Caco-2 (cell line): ENCODE measurements around the gene TUFM. TPM values are rescaled to one million over a fixed set of nuclear protein-coding genes. Genes with fewer than 3 reads are reported as not detected.
"Not testable (repeated sequence)": the region's sequence is repeated elsewhere in the genome, so short reads cannot be mapped to it uniquely, and the experiment has no call there.

Experiments used
- BruUV-seq: library from RNA; stranded (reverse); fragments of 400-500 nt; replicated peaks from 2 replicates; lab custom pipeline; 2021; lab: Mats Ljungman, UMichigan
- CTCF ChIA-PET: fragments of 300-600 bp; sonication (Branson Sonifier 250); formaldehyde crosslinking; loops from one replicate; lab custom pipeline; 2022; ENCODE audit warnings: antibody characterized with exemption; lab: Charles Lee
- POLR2A ChIA-PET: fragments of 300-600 bp; sonication (Branson Sonifier 250); formaldehyde crosslinking; loops from one replicate; lab custom pipeline; 2022; ENCODE audit warnings: antibody characterized with exemption; lab: Charles Lee
- DNase-seq, 2 experiments: peaks; one replicate each; pipeline versions ENCODE4 v3.0.0 to v3.0.0-alpha.2; 2020 to 2022
- H3K27me3 ChIP-seq: replicated peaks from 2 replicates; pipeline ENCODE4 v1.6.0; 2011; ENCODE audit warnings: low read length; ENCODE audit not compliant: control insufficient read depth, insufficient read depth
- H3K36me3 ChIP-seq: 2 replicates; pipeline ENCODE4 v1.5.1; 2011; ENCODE audit warnings: low read length; ENCODE audit not compliant: control insufficient read depth, insufficient read depth
- H3K4me1 ChIP-seq: fragments of 250-450 bp; sonication (Bioruptor Pico); 2 replicates; pipeline ENCODE4 v1.5.1; 2020; ENCODE audit warnings: mild to moderate bottlenecking
- H3K4me3 ChIP-seq: 2 replicates; pipeline ENCODE4 v1.5.1; 2011; ENCODE audit warnings: low read depth, mild to moderate bottlenecking, control low read depth, low read length
- H3K9me3 ChIP-seq: fragments of 250-450 bp; sonication (Bioruptor Pico); 2 replicates; pipeline ENCODE4 v1.5.1; 2020; ENCODE audit warnings: mild to moderate bottlenecking, moderate library complexity
- H3K27ac Mint-ChIP-seq: one replicate; pipeline ENCODE4 v1.8.0; 2022; ENCODE audit warnings: mixed read lengths; ENCODE audit not compliant: unreplicated experiment
- H3K27me3 Mint-ChIP-seq: one replicate; pipeline ENCODE4 v1.8.0; 2022; ENCODE audit warnings: mixed read lengths; ENCODE audit not compliant: insufficient read depth, unreplicated experiment
- H3K36me3 Mint-ChIP-seq: one replicate; pipeline ENCODE4 v1.8.0; 2022; ENCODE audit warnings: mild to moderate bottlenecking, mixed read lengths; ENCODE audit not compliant: insufficient read depth, unreplicated experiment
- H3K4me1 Mint-ChIP-seq: one replicate; pipeline ENCODE4 v1.8.0; 2022; ENCODE audit warnings: low read depth, mixed read lengths; ENCODE audit not compliant: unreplicated experiment
- H3K4me3 Mint-ChIP-seq: one replicate; pipeline ENCODE4 v1.8.0; 2022; ENCODE audit warnings: mild to moderate bottlenecking, moderate library complexity, mixed read lengths; ENCODE audit not compliant: unreplicated experiment
- H3K9me3 Mint-ChIP-seq: one replicate; pipeline ENCODE4 v1.8.0; 2022; ENCODE audit warnings: mixed read lengths; ENCODE audit not compliant: unreplicated experiment
- intact Hi-C: fragments of 100-400 bp; cut with micrococcal nuclease; formaldehyde crosslinking; loops from one replicate; pipeline ENCODE4 v1.10.0; 2022; ENCODE audit not compliant: unreplicated experiment
- microRNA-seq: library from miRNA; unstranded; fragments of <30 nt; microRNA quantifications from one replicate; pipeline ENCODE4 v1.2.0, GENCODE V29; 2022
- total RNA-seq: library from RNA; stranded (reverse); gene quantifications from 2 replicates; pipeline ENCODE4 v1.2.3, GENCODE V29; 2022
- TF ChIP-seq, protein P1 (sequence below), 2 experiments: fragments of 200-600 bp in 1 of 2; IDR thresholded peaks; 1 replicate in 1 of 2; 2 replicates in 1 of 2; pipeline versions ENCODE4 v1.5.1 to v1.8.0; 2011 to 2022; ENCODE audit warnings: antibody characterized with exemption in 1 of 2, control low read depth in 1 of 2, inconsistent platforms in 1 of 2, low read depth in 1 of 2, low read length in 1 of 2, mild to moderate bottlenecking in 1 of 2, moderate library complexity in 1 of 2; ENCODE audit not compliant: insufficient read depth in 1 of 2, severe bottlenecking in 1 of 2, unreplicated experiment in 1 of 2

Gene TUFM
- total RNA-seq, 1 experiment from 2014 or later: 207 TPM

DNA sequence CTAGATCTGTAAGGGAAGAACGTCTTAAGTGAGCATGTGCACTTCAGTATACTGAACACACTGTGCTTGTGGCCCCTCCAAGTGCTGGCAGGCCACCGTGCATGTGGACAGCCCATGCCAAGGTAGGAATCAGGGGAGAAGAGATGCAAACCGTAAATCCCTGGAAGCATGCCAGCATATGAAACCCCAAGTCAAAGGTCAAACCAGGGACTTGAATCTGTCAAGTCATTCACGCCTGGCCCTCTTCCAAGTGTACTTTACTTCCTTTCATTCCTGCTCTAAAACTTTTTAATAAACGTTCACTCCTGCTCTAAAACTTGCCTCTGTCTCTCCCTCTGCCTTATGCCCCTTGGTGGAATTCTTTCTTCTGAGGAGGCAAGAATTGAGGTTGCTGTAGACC lies 26.1 kb downstream of the TUFM start:
- no peaks in the 10 kb centered on the region for H3K9me3 Mint-ChIP-seq
- TF ChIP-seq, protein P1, sequence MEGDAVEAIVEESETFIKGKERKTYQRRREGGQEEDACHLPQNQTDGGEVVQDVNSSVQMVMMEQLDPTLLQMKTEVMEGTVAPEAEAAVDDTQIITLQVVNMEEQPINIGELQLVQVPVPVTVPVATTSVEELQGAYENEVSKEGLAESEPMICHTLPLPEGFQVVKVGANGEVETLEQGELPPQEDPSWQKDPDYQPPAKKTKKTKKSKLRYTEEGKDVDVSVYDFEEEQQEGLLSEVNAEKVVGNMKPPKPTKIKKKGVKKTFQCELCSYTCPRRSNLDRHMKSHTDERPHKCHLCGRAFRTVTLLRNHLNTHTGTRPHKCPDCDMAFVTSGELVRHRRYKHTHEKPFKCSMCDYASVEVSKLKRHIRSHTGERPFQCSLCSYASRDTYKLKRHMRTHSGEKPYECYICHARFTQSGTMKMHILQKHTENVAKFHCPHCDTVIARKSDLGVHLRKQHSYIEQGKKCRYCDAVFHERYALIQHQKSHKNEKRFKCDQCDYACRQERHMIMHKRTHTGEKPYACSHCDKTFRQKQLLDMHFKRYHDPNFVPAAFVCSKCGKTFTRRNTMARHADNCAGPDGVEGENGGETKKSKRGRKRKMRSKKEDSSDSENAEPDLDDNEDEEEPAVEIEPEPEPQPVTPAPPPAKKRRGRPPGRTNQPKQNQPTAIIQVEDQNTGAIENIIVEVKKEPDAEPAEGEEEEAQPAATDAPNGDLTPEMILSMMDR (IDR thresholded peaks at IDR 0.05; ENCODE audit: insufficient read depth in 1 of 2, low read depth in 1 of 2, low read length in 1 of 2, severe bottlenecking in 1 of 2, unreplicated experiment in 1 of 2): no peak
- no peaks in the 10 kb centered on the region for H3K27me3 Mint-ChIP-seq
- peak overlapping the region; percentile 23 for H3K27ac Mint-ChIP-seq
- Histone ChIP-seq H3K4me3 (no peak overlapping the region), H3K9me3 (no peaks in the 10 kb centered on the region), H3K36me3 (no peaks in the 10 kb centered on the region), H3K4me1 (no peaks in the 10 kb centered on the region), H3K27me3 (no peaks in the 10 kb centered on the region)
- H3K4me3 Mint-ChIP-seq: no peak overlapping the region
- ChIA-PET POLR2A (no interaction called here), CTCF (no interaction called here)
- peaks cover 68% of the 10 kb centered on the region for H3K36me3 Mint-ChIP-seq
- intact Hi-C loops: no loop called here
- BruUV-seq: no TSS peak
- no peak for DNase-seq
- peaks cover 14% of the 10 kb centered on the region for H3K4me1 Mint-ChIP-seq

DNA sequence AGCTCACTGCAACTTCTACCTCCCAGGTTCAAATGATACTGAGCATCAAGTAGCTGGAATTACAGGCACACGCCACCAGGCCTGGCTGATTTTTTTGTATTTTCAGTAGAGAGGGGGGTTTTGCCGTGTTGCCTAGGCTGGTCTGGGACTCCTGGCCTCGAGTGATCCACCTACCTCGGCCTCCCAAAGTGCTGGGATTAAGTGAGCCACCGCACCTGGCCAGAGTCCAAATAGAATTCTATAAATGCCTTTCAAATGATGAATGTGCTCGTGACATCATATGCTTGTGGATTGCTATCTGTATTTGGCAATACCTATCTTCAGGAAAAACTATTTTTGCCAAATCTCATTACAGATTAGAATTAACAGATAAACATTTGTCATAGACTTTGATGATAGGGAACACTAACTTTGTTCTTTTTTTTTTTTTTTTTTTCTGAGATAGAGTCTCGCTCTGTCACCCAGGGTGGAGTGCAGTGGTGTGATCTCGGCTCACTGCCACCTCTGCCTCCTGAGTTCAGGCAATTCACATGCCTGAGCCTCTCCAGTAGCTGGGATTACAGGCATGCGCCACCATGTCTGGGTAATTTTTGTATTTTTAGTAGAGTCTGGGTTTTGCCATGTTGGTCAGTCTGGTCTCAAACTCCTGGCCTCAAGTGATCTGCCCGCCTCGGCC lies 38.6 kb downstream of the TUFM start:
- POLR2A ChIA-PET, H3K36me3 Mint-ChIP-seq, DNase-seq, intact Hi-C loops, H3K4me3 Mint-ChIP-seq, H3K9me3 ChIP-seq, H3K27me3 Mint-ChIP-seq, H3K4me1 ChIP-seq, CTCF ChIA-PET, H3K4me3 ChIP-seq, H3K36me3 ChIP-seq, H3K27ac Mint-ChIP-seq, BruUV-seq, H3K9me3 Mint-ChIP-seq, H3K27me3 ChIP-seq, H3K4me1 Mint-ChIP-seq: not testable (repeated sequence)

DNA sequence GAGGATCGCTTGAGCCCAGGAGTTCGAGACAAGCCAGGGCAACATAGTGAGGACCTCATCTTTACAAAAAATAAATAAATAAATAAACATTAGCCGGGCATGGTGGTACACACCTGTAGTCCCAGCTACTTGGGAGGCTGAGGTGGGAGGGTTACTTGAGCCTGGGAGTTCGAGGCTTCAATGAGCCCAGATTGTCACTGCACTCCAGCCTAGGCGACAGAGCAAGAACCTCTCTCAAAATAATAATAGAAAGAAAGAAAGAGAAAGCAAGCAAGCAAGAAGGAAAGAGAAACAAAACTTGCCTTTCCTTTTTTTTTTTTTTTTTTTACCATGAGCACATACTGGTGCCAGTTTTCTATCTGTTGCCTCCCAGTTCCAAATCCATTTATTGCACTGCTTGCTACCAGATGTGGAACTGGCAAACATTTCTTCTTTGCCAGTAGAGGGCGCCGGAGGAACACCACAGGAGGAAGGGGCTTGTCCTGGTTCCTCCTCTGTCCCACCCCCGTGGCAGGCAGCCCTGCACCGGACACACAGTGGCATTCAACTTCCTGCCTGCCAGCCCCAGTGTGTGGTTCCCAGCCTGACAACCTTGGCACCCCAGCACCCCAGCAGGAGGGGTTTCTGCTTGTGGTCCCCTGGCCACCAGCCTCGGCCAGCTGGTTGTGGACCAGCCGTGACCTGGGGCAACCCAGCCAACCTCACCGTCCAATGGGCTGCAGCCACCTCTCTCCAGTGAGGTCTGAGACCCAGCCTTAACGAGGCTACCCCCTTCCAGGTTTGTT lies 43.7 kb downstream of the TUFM start:
- H3K27me3 Mint-ChIP-seq, H3K4me1 ChIP-seq, H3K4me1 Mint-ChIP-seq, H3K4me3 ChIP-seq, H3K27ac Mint-ChIP-seq, intact Hi-C loops, BruUV-seq, H3K9me3 Mint-ChIP-seq, H3K9me3 ChIP-seq, H3K36me3 ChIP-seq, POLR2A ChIA-PET, H3K36me3 Mint-ChIP-seq, H3K27me3 ChIP-seq, CTCF ChIA-PET: not testable (repeated sequence)
- peak overlapping the region; percentile 56 for H3K4me3 Mint-ChIP-seq
- TF ChIP-seq, protein P1 (IDR thresholded peaks at IDR 0.05; ENCODE audit: insufficient read depth in 1 of 2, low read depth in 1 of 2, low read length in 1 of 2, severe bottlenecking in 1 of 2, unreplicated experiment in 1 of 2): peak; percentile 13 to 29
- peak; percentile 65 to 70 for DNase-seq

Small RNA genes within 50 kb of the gene (microRNA-seq; reads per million reads assigned to microRNA genes)
- 0.56 reads per million for gene MIR4721

Other genes starting within 250 kb of the TUFM start
- 0.43 TPM in 1 of 2 replicates, not detected in the other for gene SULT1A2, start 249.3 kb downstream of the TUFM start, total RNA-seq
- 8.9 and 9.1 TPM in 2 replicates for gene SULT1A1, start 236.3 kb downstream of the TUFM start, total RNA-seq
- 0.48 TPM in 1 of 2 replicates, not detected in the other for gene NPIPB8, start 208.3 kb downstream of the TUFM start, total RNA-seq
- gene EIF3C, start 134.9 kb downstream of the TUFM start, total RNA-seq: 777 and 841 TPM in 2 replicates
- 0.45 and 0.77 TPM in 2 replicates for gene NPIPB9, start 94.6 kb downstream of the TUFM start, total RNA-seq
- gene ATXN2L, start 23.3 kb downstream of the TUFM start, total RNA-seq: 329 and 352 TPM in 2 replicates
- 37.0 and 46.4 TPM in 2 replicates for gene SH2B1, start 17.5 kb upstream of the TUFM start, total RNA-seq
- gene ATP2A1, start 32.1 kb upstream of the TUFM start, total RNA-seq: 2.3 and 2.6 TPM in 2 replicates
- gene RABEP2, start 78.9 kb upstream of the TUFM start, total RNA-seq: 22.9 and 24.2 TPM in 2 replicates
- not detected in 2 replicates for gene CD19, start 85.6 kb upstream of the TUFM start, total RNA-seq
- 50.6 and 58.2 TPM in 2 replicates for gene NFATC2IP, start 104.6 kb upstream of the TUFM start, total RNA-seq
- gene SPNS1, start 128.4 kb upstream of the TUFM start, total RNA-seq: 55.3 and 61.3 TPM in 2 replicates
- 1.7 and 3.2 TPM in 2 replicates for gene LAT, start 138.7 kb upstream of the TUFM start, total RNA-seq